WI38 (cell line): Measurements from ENCODE around the gene ST3GAL3.

Experiments
- H3K4me3 ChIP-seq: 2 replicates; pipeline ENCODE4 v1.5.1; 2011; ENCODE audit warnings: low read depth, mild to moderate bottlenecking, control low read depth, low read length
- CTCF ChIP-seq: IDR thresholded peaks from 2 replicates; pipeline ENCODE4 v1.5.1; 2012; ENCODE audit warnings: low read depth, mild to moderate bottlenecking, control low read depth, low read length

Gene ST3GAL3

GRCh38 chr1:43864111-43865045 is 157.0 kb downstream of the ST3GAL3 start:
- TF ChIP-seq CTCF = no peak
- H3K4me3 ChIP-seq = no peak overlapping the region

GRCh38 chr1:43866201-43866600 is 158.9 kb downstream of the ST3GAL3 start:
- no peak overlapping the region for H3K4me3 ChIP-seq
- no peak for TF ChIP-seq CTCF

- no peak for TF ChIP-seq CTCF
Measured at GRCh38 chr1:43867976-43868740, 160.8 kb downstream of the ST3GAL3 start.

GRCh38 chr1:43868741-43869067 is 161.4 kb downstream of the ST3GAL3 start:
- no peak for TF ChIP-seq CTCF
- no peak overlapping the region for H3K4me3 ChIP-seq

More at GRCh38 chr1:43867976-43868740, 160.8 kb downstream of the ST3GAL3 start:
- no peak overlapping the region for H3K4me3 ChIP-seq

GRCh38 chr1:43870306-43870705 is 163.0 kb downstream of the ST3GAL3 start:
- no peak for TF ChIP-seq CTCF
- H3K4me3 ChIP-seq = no peak overlapping the region

- no peak overlapping the region for H3K4me3 ChIP-seq
- no peak for TF ChIP-seq CTCF
Measured at GRCh38 chr1:43871181-43871910, 164.0 kb downstream of the ST3GAL3 start.

- no peak overlapping the region for H3K4me3 ChIP-seq
- no peak for TF ChIP-seq CTCF
Measured at GRCh38 chr1:43872280-43872679, 164.9 kb downstream of the ST3GAL3 start.
